HCT116 (cell line): Measurements from ENCODE around the gene SYCE1L. TPM values are rescaled to one million over a fixed set of nuclear protein-coding genes. Genes with fewer than 3 reads are reported as not detected.

Source experiments
- ATAC-seq: fragments of 200-7000 bp; cut with Tn5 transposase; 2 replicates; pipeline ENCODE4 v1.9.1; 2020; ENCODE audit warnings: mild to moderate bottlenecking, moderate library complexity
- BruUV-seq: library from RNA; stranded (reverse); fragments of 400-500 nt; replicated peaks from 2 replicates; lab custom pipeline; 2021; lab: Mats Ljungman, UMichigan
- CTCF ChIA-PET: fragments of 300-600 bp; sonication (Branson Sonifier 250); formaldehyde crosslinking; loops from one replicate; lab custom pipeline; 2021; ENCODE audit warnings: antibody characterized with exemption; lab: Charles Lee
- POLR2A ChIA-PET: fragments of 300-600, 350-600 bp; sonication (Branson Sonifier 250); formaldehyde crosslinking; loops from one replicate; lab custom pipeline; 2021; ENCODE audit warnings: antibody characterized with exemption; lab: Charles Lee
- RAD21 ChIA-PET, 2 experiments: fragments of 300-600 bp; sonication (Branson Sonifier 250); formaldehyde crosslinking; loops; one replicate each; lab custom pipeline; 2023; ENCODE audit warnings: low total read pairs in 2 of 2; ENCODE audit not compliant: uncharacterized antibody in 2 of 2, unreplicated experiment in 2 of 2, low non-redundant PET in 1 of 2; lab: Charles Lee
- DNase-seq: peaks from one replicate; pipeline ENCODE4 v3.0.0-alpha.2; 2010; ENCODE audit warnings: low read depth, low spot score
- H2AFZ ChIP-seq: fragments of 200-600 bp; shearing (Covaris generic), sonication (generic); 2 replicates; pipeline ENCODE4 v1.6.1; 2017; ENCODE audit warnings: low read depth, mixed run types, mixed read lengths, antibody characterized with exemption, low read length; ENCODE audit not compliant: poor library complexity, severe bottlenecking
- H3K27ac ChIP-seq: 2 replicates; pipeline ENCODE4 v1.5.1; 2012; ENCODE audit warnings: low read depth, low read length
- H3K27me3 ChIP-seq: fragments of 200-600 bp; sonication (generic); 2 replicates; pipeline ENCODE4 v1.6.1; 2016; ENCODE audit warnings: mixed run types, low read length, mixed read lengths; ENCODE audit not compliant: insufficient read depth
- H3K36me3 ChIP-seq, 2 experiments: fragments of 200-500 bp in 1 of 2; fragments of 200-600 bp in 1 of 2; sonication (Bioruptor generic) in 1 of 2; sonication (generic) in 1 of 2; 2 replicates each; pipeline versions ENCODE4 v1.5.1 to v1.6.1; 2014 to 2016; ENCODE audit warnings: low read length in 2 of 2, inconsistent platforms in 1 of 2, mixed read lengths in 1 of 2, mixed run types in 1 of 2; ENCODE audit not compliant: insufficient read depth in 2 of 2, control insufficient read depth in 1 of 2
- H3K4me1 ChIP-seq, 2 experiments: fragments of 200-600 bp in 1 of 2; sonication (generic) in 1 of 2; 2 replicates each; pipeline versions ENCODE4 v1.5.1 to v1.6.1; 2012 to 2017; ENCODE audit warnings: low read length in 2 of 2, inconsistent platforms in 1 of 2, mild to moderate bottlenecking in 1 of 2, mixed read lengths in 1 of 2, mixed run types in 1 of 2, moderate library complexity in 1 of 2; ENCODE audit not compliant: insufficient read depth in 2 of 2, control insufficient read depth in 1 of 2
- H3K4me2 ChIP-seq: fragments of 200-600 bp; sonication (generic); 2 replicates; pipeline ENCODE4 v1.6.1; 2017; ENCODE audit warnings: mixed run types, low read length, mixed read lengths
- H3K4me3 ChIP-seq, 2 experiments: fragments of 200-600 bp in 1 of 2; sonication (generic) in 1 of 2; replicated peaks in 1 of 2; 2 replicates each; pipeline ENCODE4 v1.5.1; 2011 to 2016; ENCODE audit warnings: low read length in 2 of 2, control low read depth in 1 of 2, low read depth in 1 of 2, mild to moderate bottlenecking in 1 of 2, mixed read lengths in 1 of 2, mixed run types in 1 of 2
- H3K79me2 ChIP-seq: fragments of 200-600 bp; sonication (generic); 2 replicates; pipeline ENCODE4 v1.6.1; 2017; ENCODE audit warnings: mild to moderate bottlenecking, mixed run types, low read length, moderate library complexity, mixed read lengths; ENCODE audit not compliant: insufficient read depth
- H3K9ac ChIP-seq: fragments of 200-600 bp; sonication (generic); 2 replicates; pipeline ENCODE4 v1.6.1; 2016; ENCODE audit warnings: low read length, mixed read lengths
- H3K9me2 ChIP-seq: fragments of 200-600 bp; sonication (generic), shearing (Covaris generic); 2 replicates; pipeline ENCODE4 v1.6.1; 2017; ENCODE audit warnings: mixed run types, mild to moderate bottlenecking, moderate library complexity; ENCODE audit not compliant: insufficient read depth
- H3K9me3 ChIP-seq, 2 experiments: fragments of 200-500 bp in 1 of 2; fragments of 200-600 bp in 1 of 2; sonication (Bioruptor generic) in 1 of 2; sonication (generic) in 1 of 2; 2 replicates each; pipeline ENCODE4 v1.6.1; 2014 to 2017; ENCODE audit warnings: low read length in 2 of 2, mixed read lengths in 2 of 2, inconsistent platforms in 1 of 2, low read depth in 1 of 2, mild to moderate bottlenecking in 1 of 2, mixed run types in 1 of 2, moderate library complexity in 1 of 2; ENCODE audit not compliant: control insufficient read depth in 1 of 2, insufficient read depth in 1 of 2
- H4K20me1 ChIP-seq: fragments of 200-600 bp; sonication (generic), shearing (Covaris generic); 2 replicates; pipeline ENCODE4 v1.6.1; 2017; ENCODE audit warnings: mixed run types, mild to moderate bottlenecking, moderate library complexity; ENCODE audit not compliant: insufficient read depth
- ATF3 ChIP-seq: IDR thresholded peaks from 2 replicates; pipeline ENCODE4 v1.6.1; 2012
- CBX3 ChIP-seq: IDR thresholded peaks from 2 replicates; pipeline ENCODE4 v1.6.1; 2012; ENCODE audit warnings: low read depth
- CEBPB ChIP-seq: IDR thresholded peaks from 2 replicates; pipeline ENCODE4 v1.6.1; 2012; ENCODE audit warnings: low read depth
- CTCF ChIP-seq, 3 experiments: fragments of 200-600 bp in 1 of 3; sonication (generic) in 1 of 3; IDR thresholded peaks in 2 of 3; conservative IDR thresholded peaks in 1 of 3; 2 replicates each; pipeline ENCODE4 v1.5.1; 2012 to 2017; ENCODE audit warnings: low read depth in 2 of 3, low read length in 2 of 3, antibody characterized with exemption in 1 of 3, borderline replicate concordance in 1 of 3, control low read depth in 1 of 3, mild to moderate bottlenecking in 1 of 3, mixed read lengths in 1 of 3, mixed run types in 1 of 3, moderate library complexity in 1 of 3; ENCODE audit not compliant: insufficient read depth in 1 of 3
- EGR1 ChIP-seq: IDR thresholded peaks from 2 replicates; pipeline ENCODE4 v1.6.1; 2012; ENCODE audit warnings: low read depth
- ELF1 ChIP-seq: IDR thresholded peaks from 2 replicates; pipeline ENCODE4 v1.6.1; 2012; ENCODE audit warnings: low read depth, borderline replicate concordance
- EZH2 ChIP-seq: fragments of 200-600 bp; sonication (generic); IDR thresholded peaks from 2 replicates; pipeline ENCODE4 v1.6.1; 2017; ENCODE audit warnings: antibody characterized with exemption, mixed run types
- EZH2phosphoT487 ChIP-seq: fragments of 200-600 bp; IDR thresholded peaks from 2 replicates; pipeline ENCODE4 v1.6.1; 2018; ENCODE audit warnings: antibody characterized with exemption, borderline replicate concordance
- FOSL1 ChIP-seq: IDR thresholded peaks from 2 replicates; pipeline ENCODE4 v1.6.1; 2012; ENCODE audit warnings: low read depth
- POLR2A ChIP-seq: IDR thresholded peaks from 2 replicates; pipeline ENCODE4 v1.7.0; 2011; ENCODE audit warnings: borderline replicate concordance; ENCODE audit not compliant: insufficient read depth, insufficient read length; ENCODE audit errors: extremely low read depth
- POLR2AphosphoS5 ChIP-seq: IDR thresholded peaks from 2 replicates; pipeline ENCODE4 v1.6.1; 2011; ENCODE audit warnings: mild to moderate bottlenecking, low read depth, low read length, moderate library complexity
- RAD21 ChIP-seq: IDR thresholded peaks from 2 replicates; pipeline ENCODE4 v1.6.1; 2012; ENCODE audit warnings: low read depth, mild to moderate bottlenecking
- SP1 ChIP-seq: IDR thresholded peaks from 2 replicates; pipeline ENCODE4 v1.6.1; 2012; ENCODE audit warnings: low read depth
- SRF ChIP-seq: IDR thresholded peaks from 2 replicates; pipeline ENCODE4 v1.6.1; 2012; ENCODE audit warnings: low read depth
- TCF7L2 ChIP-seq: IDR thresholded peaks from 2 replicates; pipeline ENCODE4 v1.7.0; 2011; ENCODE audit warnings: borderline replicate concordance, inconsistent platforms; ENCODE audit not compliant: insufficient read depth, insufficient read length; ENCODE audit errors: extremely low read depth
- YY1 ChIP-seq: IDR thresholded peaks from 2 replicates; pipeline ENCODE4 v1.6.1; 2011; ENCODE audit warnings: low read length, low read depth, moderate library complexity, mild to moderate bottlenecking; ENCODE audit not compliant: insufficient replicate concordance; ENCODE audit errors: extremely low read depth
- ZBTB33 ChIP-seq: IDR thresholded peaks from 2 replicates; pipeline ENCODE4 v1.6.1; 2011; ENCODE audit warnings: mild to moderate bottlenecking, low read length, moderate library complexity; ENCODE audit not compliant: insufficient replicate concordance; ENCODE audit errors: extremely low read depth
- ZFX ChIP-seq: fragments of 450-650 bp; IDR thresholded peaks from 2 replicates; pipeline ENCODE4 v1.6.1; 2017
- ZNF274 ChIP-seq: fragments of 200-500 bp; sonication (Bioruptor generic); IDR thresholded peaks from 2 replicates; pipeline ENCODE4 v1.6.1; 2014; ENCODE audit warnings: mild to moderate bottlenecking, low read depth, low read length, inconsistent platforms
- intact Hi-C: fragments of 100-400 bp; cut with micrococcal nuclease; formaldehyde crosslinking; loops from 2 replicates; pipeline ENCODE4 v1.10.0; 2022
- total RNA-seq: library from RNA; stranded (reverse); gene quantifications from one replicate; pipeline ENCODE4 v1.2.1, GENCODE V29; 2021; ENCODE audit not compliant: unreplicated experiment
- TF ChIP-seq, protein P1 (sequence below): IDR thresholded peaks from 2 replicates; pipeline ENCODE4 v1.6.1; 2012
- TF ChIP-seq, protein P2 (sequence below): IDR thresholded peaks from 2 replicates; pipeline ENCODE4 v1.6.1; 2012; ENCODE audit warnings: low read depth

Gene SYCE1L
- total RNA-seq, 1 experiment from 2014 or later: 25.7 TPM

DNA sequence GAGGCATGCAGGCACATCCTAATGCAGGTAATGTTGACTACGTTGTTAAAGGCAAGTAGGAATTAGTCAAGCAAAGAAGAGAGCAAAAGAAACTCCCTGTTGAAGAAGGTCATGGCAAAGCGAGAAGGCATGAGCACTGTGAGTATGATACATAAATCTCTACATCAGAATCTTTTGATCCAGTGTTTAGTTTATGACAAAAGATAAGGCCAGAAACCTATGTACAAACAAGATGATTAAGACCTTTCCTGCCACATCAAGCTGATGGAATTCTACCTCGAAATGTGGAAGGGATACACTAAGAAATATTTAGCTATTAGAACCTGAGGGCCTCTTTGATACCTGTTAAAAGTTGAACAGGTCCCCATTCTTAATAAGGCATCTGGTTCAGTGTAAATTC, 20.2 kb downstream of the SYCE1L start:
- POLR2A ChIA-PET: no interaction called here
- H3K9me2 ChIP-seq: no peaks in the 10 kb centered on the region
- H3K79me2 ChIP-seq: no peaks in the 10 kb centered on the region
- H3K36me3 ChIP-seq: no peaks in the 10 kb centered on the region
- peak overlapping the region; percentile 43 for H3K4me2 ChIP-seq
- no peak overlapping the region for H3K9ac ChIP-seq
- intact Hi-C loops: no loop called here
- H4K20me1 ChIP-seq: no peaks in the 10 kb centered on the region
- no TSS peak for BruUV-seq
- ATAC-seq (peak; percentile 24; the same call in 1 of the 2 replicates), DNase-seq (no peak)
- no peaks in the 10 kb centered on the region for H3K9me3 ChIP-seq
- peak overlapping the region; percentile 50; the same call in 1 of the 2 replicates for H3K27ac ChIP-seq
- 0 out of 4 replicates have a peak overlapping the region, but pooled peaks of 1 of the 2 experiments have one; percentile 7 for H3K4me3 ChIP-seq
- CTCF ChIA-PET: no interaction called here
- H3K27me3 ChIP-seq: no peaks in the 10 kb centered on the region
- no peak overlapping the region for H2AFZ ChIP-seq
- H3K4me1 ChIP-seq: peaks cover 60 to 72% of the 10 kb centered on the region in 2 experiments
- RAD21 ChIA-PET: no interaction called here
- TF ChIP-seq YY1 (no peak), ZFX (no peak), POLR2A (no peak), SRF (no peak), CBX3 (0 out of 2 replicates have a peak, but pooled peaks have one; percentile 27), TCF7L2 (no peak), CTCF (IDR thresholded peaks at IDR 0.05 in 2 of 3, conservative IDR thresholded peaks at IDR 0.05 in 1 of 3; ENCODE audit: borderline replicate concordance in 1 of 3, insufficient read depth in 1 of 3, low read depth in 2 of 3, low read length in 2 of 3) (no peak), EZH2 (no peak), ELF1 (no peak), ZNF274 (no peak), ATF3 (no peak), ZBTB33 (no peak), FOSL1 (0 out of 2 replicates have a peak, but pooled peaks have one; percentile 23), SP1 (0 out of 2 replicates have a peak, but pooled peaks have one; percentile 52), EZH2phosphoT487 (no peak), EGR1 (no peak), POLR2AphosphoS5 (no peak), CEBPB (no peak), RAD21 (no peak)
- TF ChIP-seq, protein P1, sequence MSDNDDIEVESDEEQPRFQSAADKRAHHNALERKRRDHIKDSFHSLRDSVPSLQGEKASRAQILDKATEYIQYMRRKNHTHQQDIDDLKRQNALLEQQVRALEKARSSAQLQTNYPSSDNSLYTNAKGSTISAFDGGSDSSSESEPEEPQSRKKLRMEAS: no peak
- TF ChIP-seq, protein P2, sequence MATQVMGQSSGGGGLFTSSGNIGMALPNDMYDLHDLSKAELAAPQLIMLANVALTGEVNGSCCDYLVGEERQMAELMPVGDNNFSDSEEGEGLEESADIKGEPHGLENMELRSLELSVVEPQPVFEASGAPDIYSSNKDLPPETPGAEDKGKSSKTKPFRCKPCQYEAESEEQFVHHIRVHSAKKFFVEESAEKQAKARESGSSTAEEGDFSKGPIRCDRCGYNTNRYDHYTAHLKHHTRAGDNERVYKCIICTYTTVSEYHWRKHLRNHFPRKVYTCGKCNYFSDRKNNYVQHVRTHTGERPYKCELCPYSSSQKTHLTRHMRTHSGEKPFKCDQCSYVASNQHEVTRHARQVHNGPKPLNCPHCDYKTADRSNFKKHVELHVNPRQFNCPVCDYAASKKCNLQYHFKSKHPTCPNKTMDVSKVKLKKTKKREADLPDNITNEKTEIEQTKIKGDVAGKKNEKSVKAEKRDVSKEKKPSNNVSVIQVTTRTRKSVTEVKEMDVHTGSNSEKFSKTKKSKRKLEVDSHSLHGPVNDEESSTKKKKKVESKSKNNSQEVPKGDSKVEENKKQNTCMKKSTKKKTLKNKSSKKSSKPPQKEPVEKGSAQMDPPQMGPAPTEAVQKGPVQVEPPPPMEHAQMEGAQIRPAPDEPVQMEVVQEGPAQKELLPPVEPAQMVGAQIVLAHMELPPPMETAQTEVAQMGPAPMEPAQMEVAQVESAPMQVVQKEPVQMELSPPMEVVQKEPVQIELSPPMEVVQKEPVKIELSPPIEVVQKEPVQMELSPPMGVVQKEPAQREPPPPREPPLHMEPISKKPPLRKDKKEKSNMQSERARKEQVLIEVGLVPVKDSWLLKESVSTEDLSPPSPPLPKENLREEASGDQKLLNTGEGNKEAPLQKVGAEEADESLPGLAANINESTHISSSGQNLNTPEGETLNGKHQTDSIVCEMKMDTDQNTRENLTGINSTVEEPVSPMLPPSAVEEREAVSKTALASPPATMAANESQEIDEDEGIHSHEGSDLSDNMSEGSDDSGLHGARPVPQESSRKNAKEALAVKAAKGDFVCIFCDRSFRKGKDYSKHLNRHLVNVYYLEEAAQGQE: no peak
